ENCODE data around the gene PREX1.

Gene PREX1

GRCh38 chr20:48578397-48579098 is 249.3 kb downstream of the PREX1 start:
- ATAC-seq, result no peak

GRCh38 chr20:48577557-48577956 is 250.2 kb downstream of the PREX1 start:
- no peak for TF ChIP-seq CSDC2 (CRISPR knock-in tag; IDR thresholded peaks at IDR 0.05)
- no peak for TF ChIP-seq ZNF70 (CRISPR knock-in tag; IDR thresholded peaks at IDR 0.05)
- no peak for TF ChIP-seq CREB5 (CRISPR knock-in tag; IDR thresholded peaks at IDR 0.05; ENCODE audit: low read depth)
- TF ChIP-seq OSR1 (CRISPR knock-in tag; IDR thresholded peaks at IDR 0.05), result no peak
- TF ChIP-seq ISL1 (CRISPR knock-in tag; IDR thresholded peaks at IDR 0.05), result no peak
- no peak for TF ChIP-seq BACH2 (CRISPR knock-in tag; IDR thresholded peaks at IDR 0.05; ENCODE audit: borderline replicate concordance)
- TF ChIP-seq ESRRG (CRISPR knock-in tag; IDR thresholded peaks at IDR 0.05), result no peak
- TF ChIP-seq TCF4 (CRISPR knock-in tag; IDR thresholded peaks at IDR 0.05; ENCODE audit: borderline replicate concordance), result no peak
- no peak for TF ChIP-seq TOX (CRISPR knock-in tag; IDR thresholded peaks at IDR 0.05; ENCODE audit: borderline replicate concordance)
- TF ChIP-seq PATZ1 (CRISPR knock-in tag; IDR thresholded peaks at IDR 0.05; ENCODE audit: borderline replicate concordance), result no peak
- no peak for TF ChIP-seq SNAI2 (CRISPR knock-in tag; IDR thresholded peaks at IDR 0.05)
- ATAC-seq, result no peak

More at GRCh38 chr20:48578397-48579098, 249.3 kb downstream of the PREX1 start:
- TF ChIP-seq PATZ1 (CRISPR knock-in tag; IDR thresholded peaks at IDR 0.05; ENCODE audit: borderline replicate concordance) (no peak), ARNTL (CRISPR knock-in tag; IDR thresholded peaks at IDR 0.05; ENCODE audit: borderline replicate concordance, low read depth) (no peak), SNAI2 (CRISPR knock-in tag; IDR thresholded peaks at IDR 0.05) (no peak), CSRNP3 (CRISPR knock-in tag; IDR thresholded peaks at IDR 0.05) (no peak), TOX (CRISPR knock-in tag; IDR thresholded peaks at IDR 0.05; ENCODE audit: borderline replicate concordance) (no peak), ESRRG (CRISPR knock-in tag; IDR thresholded peaks at IDR 0.05) (no peak), ZNF8 (CRISPR knock-in tag; IDR thresholded peaks at IDR 0.05) (no peak), POU6F1 (CRISPR knock-in tag; IDR thresholded peaks at IDR 0.05; ENCODE audit: borderline replicate concordance, low read depth) (no peak), ZFP3 (CRISPR knock-in tag; IDR thresholded peaks at IDR 0.05) (no peak), CREB5 (CRISPR knock-in tag; IDR thresholded peaks at IDR 0.05; ENCODE audit: low read depth) (no peak), ZNF565 (CRISPR knock-in tag; conservative IDR thresholded peaks at IDR 0.05; ENCODE audit: low read depth) (no peak), BACH2 (CRISPR knock-in tag; IDR thresholded peaks at IDR 0.05; ENCODE audit: borderline replicate concordance) (no peak), ZFP30 (CRISPR knock-in tag; IDR thresholded peaks at IDR 0.05) (no peak), ZNF70 (CRISPR knock-in tag; IDR thresholded peaks at IDR 0.05) (no peak), OSR1 (CRISPR knock-in tag; IDR thresholded peaks at IDR 0.05) (no peak), PPARA (CRISPR knock-in tag; IDR thresholded peaks at IDR 0.05; ENCODE audit: borderline replicate concordance) (no peak)

- ATAC-seq, result 0 out of 3 replicates have a peak, but pooled peaks have one; percentile 32
- TF ChIP-seq CSDC2 (CRISPR knock-in tag; IDR thresholded peaks at IDR 0.05) (no peak), TOX (CRISPR knock-in tag; IDR thresholded peaks at IDR 0.05; ENCODE audit: borderline replicate concordance) (no peak), ZNF565 (CRISPR knock-in tag; conservative IDR thresholded peaks at IDR 0.05; ENCODE audit: low read depth) (no peak), SNAI2 (CRISPR knock-in tag; IDR thresholded peaks at IDR 0.05) (no peak), GLIS3 (CRISPR knock-in tag; IDR thresholded peaks at IDR 0.05) (no peak), TSHZ2 (CRISPR knock-in tag; IDR thresholded peaks at IDR 0.05) (no peak), ZFP30 (CRISPR knock-in tag; IDR thresholded peaks at IDR 0.05) (no peak), ZNF70 (CRISPR knock-in tag; IDR thresholded peaks at IDR 0.05) (no peak), TCF4 (CRISPR knock-in tag; IDR thresholded peaks at IDR 0.05; ENCODE audit: borderline replicate concordance) (no peak), ARNTL (CRISPR knock-in tag; IDR thresholded peaks at IDR 0.05; ENCODE audit: borderline replicate concordance, low read depth) (no peak), ESRRG (CRISPR knock-in tag; IDR thresholded peaks at IDR 0.05) (no peak), BACH2 (CRISPR knock-in tag; IDR thresholded peaks at IDR 0.05; ENCODE audit: borderline replicate concordance) (no peak), ISL1 (CRISPR knock-in tag; IDR thresholded peaks at IDR 0.05) (no peak), ZFP3 (CRISPR knock-in tag; IDR thresholded peaks at IDR 0.05) (no peak), OSR1 (CRISPR knock-in tag; IDR thresholded peaks at IDR 0.05) (no peak)
Measured at GRCh38 chr20:48574383-48574782, 253.4 kb downstream of the PREX1 start.
